GM18870 (cell line): Measurements from ENCODE around the gene SLC7A14.

ENCODE experiments used
- ATAC-seq: cut with Tn5 transposase; IDR thresholded peaks from one replicate; pipeline ENCODE4 v1.9.1; 2021; ENCODE audit warnings: moderate library complexity; ENCODE audit not compliant: unreplicated experiment

SLC7A14 gene

GRCh38 chr3:170473358-170473757 lies 112.5 kb downstream of the SLC7A14 start:
- ATAC-seq = no peak

GRCh38 chr3:170471149-170471548 lies 114.7 kb downstream of the SLC7A14 start:
- no peak for ATAC-seq

GRCh38 chr3:170470063-170471016 lies 115.5 kb downstream of the SLC7A14 start:
- ATAC-seq = no peak

GRCh38 chr3:170469151-170470062 lies 116.5 kb downstream of the SLC7A14 start:
- no peak for ATAC-seq

- ATAC-seq = no peak
Measured at GRCh38 chr3:170467571-170468147, 118.2 kb downstream of the SLC7A14 start.

- ATAC-seq = no peak
Measured at GRCh38 chr3:170467007-170467406, 118.9 kb downstream of the SLC7A14 start.

GRCh38 chr3:170465955-170466354 lies 119.9 kb downstream of the SLC7A14 start:
- no peak for ATAC-seq

- no peak for ATAC-seq
Measured at GRCh38 chr3:170463011-170463410, 122.9 kb downstream of the SLC7A14 start.

- no peak for ATAC-seq
Measured at GRCh38 chr3:170458285-170458684, 127.6 kb downstream of the SLC7A14 start.

- ATAC-seq = no peak
Measured at GRCh38 chr3:170454509-170454908, 131.4 kb downstream of the SLC7A14 start.

GRCh38 chr3:170450039-170450438 lies 135.8 kb downstream of the SLC7A14 start:
- no peak for ATAC-seq

GRCh38 chr3:170448584-170448983 lies 137.3 kb downstream of the SLC7A14 start:
- no peak for ATAC-seq

- ATAC-seq = no peak
Measured at GRCh38 chr3:170443457-170443856, 142.4 kb downstream of the SLC7A14 start.

- no peak for ATAC-seq
Measured at GRCh38 chr3:170442947-170443346, 142.9 kb downstream of the SLC7A14 start.

- ATAC-seq = no peak
Measured at GRCh38 chr3:170441412-170441811, 144.5 kb downstream of the SLC7A14 start.

- ATAC-seq = no peak
Measured at GRCh38 chr3:170440344-170440743, 145.5 kb downstream of the SLC7A14 start.

GRCh38 chr3:170438836-170439235 lies 147.0 kb downstream of the SLC7A14 start:
- no peak for ATAC-seq

GRCh38 chr3:170437696-170438407 lies 148.0 kb downstream of the SLC7A14 start:
- ATAC-seq = no peak

GRCh38 chr3:170437176-170437575 lies 148.7 kb downstream of the SLC7A14 start:
- no peak for ATAC-seq

GRCh38 chr3:170436697-170437096 lies 149.2 kb downstream of the SLC7A14 start:
- no peak for ATAC-seq

- ATAC-seq = no peak
Measured at GRCh38 chr3:170432416-170432815, 153.5 kb downstream of the SLC7A14 start.
